Right renal cortex interstitium (tissue), 3 donors: ENCODE data around the gene SLC38A10. TPM values are rescaled to one million over a fixed set of nuclear protein-coding genes. Genes with fewer than 3 reads are reported as not detected.

ENCODE experiments used
- DNase-seq, 3 donors: peaks; one replicate each; pipeline ENCODE4 v3.0.0-alpha.2; 2013; ENCODE audit warnings: low read depth in 3 of 3, low spot score in 2 of 3
- polyA plus RNA-seq, 3 donors: library from polyadenylated mRNA; unstranded; fragments of 120-200 nt; gene quantifications; one replicate each; pipeline ENCODE4 v1.2.1, GENCODE V29; 2013; ENCODE audit not compliant: insufficient read length in 3 of 3

SLC38A10 gene
- polyA plus RNA-seq = 10 to 100 TPM; 45.1 to 55.0 (median 46.6) TPM

- DNase-seq = peak; percentile 65 to 77 (median 72)
Observed at GRCh38 chr17:81295031-81295675, at the start of gene SLC38A10. TSS of gene SLC38A10 (minus strand) at chr17:81295307. CDS start at chr17:81294921, 386 bp downstream.

GRCh38 chr17:81342269-81343070 is 47.4 kb upstream of the SLC38A10 start:
- no peak for DNase-seq

- no peak for DNase-seq
Observed at GRCh38 chr17:81341516-81342268, 46.6 kb upstream of the SLC38A10 start.

GRCh38 chr17:81340607-81341515 is 45.8 kb upstream of the SLC38A10 start:
- DNase-seq = no peak

- DNase-seq = no peak
Observed at GRCh38 chr17:81339534-81340296, 44.6 kb upstream of the SLC38A10 start.

- no peak for DNase-seq
Observed at GRCh38 chr17:81339191-81339533, 44.1 kb upstream of the SLC38A10 start.

GRCh38 chr17:81338274-81339190 is 43.4 kb upstream of the SLC38A10 start:
- DNase-seq = no peak

GRCh38 chr17:81337476-81337879 is 42.4 kb upstream of the SLC38A10 start:
- no peak for DNase-seq

- no peak for DNase-seq
Observed at GRCh38 chr17:81336930-81337325, 41.8 kb upstream of the SLC38A10 start.

- no peak for DNase-seq
Observed at GRCh38 chr17:81336296-81336929, 41.3 kb upstream of the SLC38A10 start.

- no peak for DNase-seq
Observed at GRCh38 chr17:81335773-81336157, 40.7 kb upstream of the SLC38A10 start.

- no peak for DNase-seq
Observed at GRCh38 chr17:81334987-81335772, 40.1 kb upstream of the SLC38A10 start.

GRCh38 chr17:81334391-81334901 is 39.3 kb upstream of the SLC38A10 start:
- no peak for DNase-seq

- no peak for DNase-seq
Observed at GRCh38 chr17:81333616-81334368, 38.7 kb upstream of the SLC38A10 start.

- DNase-seq = no peak
Observed at GRCh38 chr17:81332914-81333528, 37.9 kb upstream of the SLC38A10 start.
